Measurements from ENCODE around the gene ANKRD2.

Gene ANKRD2

GRCh38 chr10:97542169-97543024 lies 30.2 kb upstream of the ANKRD2 start:
- H3K27me3 ChIP-seq (ENCODE audit: insufficient read depth, low read length, poor library complexity), result no peaks in the 10 kb centered on the region
- no peak overlapping the region for H2BK15ac ChIP-seq (replicated peaks; ENCODE audit: low read depth)
- no CpG with 5 or more reads among the region's 9 CpGs for WGBS (ENCODE audit: extremely low coverage, insufficient coverage, low lambda C conversion rate)
- no peak overlapping the region for H3K9ac ChIP-seq (ENCODE audit: low read length)
- H4K5ac ChIP-seq (ENCODE audit: low read length), result no peak overlapping the region
- H3K18ac ChIP-seq (ENCODE audit: low read length), result peak overlapping the region; percentile 41
- no peaks in the 10 kb centered on the region for H3K36me3 ChIP-seq (ENCODE audit: control insufficient read depth, insufficient read depth, low read length)
- peak overlapping the region; percentile 87 for H3K23ac ChIP-seq (ENCODE audit: low read length)
- H3K79me2 ChIP-seq (ENCODE audit: control insufficient read depth, insufficient read depth, low read length), result no peaks in the 10 kb centered on the region
- peak overlapping the region; percentile 41 for H3K27ac ChIP-seq (ENCODE audit: low read depth, low read length)
- H4K8ac ChIP-seq (ENCODE audit: low read depth, low read length), result no peak overlapping the region
- no peak overlapping the region for H2AK5ac ChIP-seq (ENCODE audit: low read length)
- H3K4ac ChIP-seq (ENCODE audit: low read depth, low read length), result no peak overlapping the region
- no peak overlapping the region for H3K4me2 ChIP-seq (ENCODE audit: low read length)
- H3K79me1 ChIP-seq (ENCODE audit: low read length), result peaks cover 6% of the 10 kb centered on the region
- H2BK120ac ChIP-seq (ENCODE audit: low read depth, low read length), result no peak overlapping the region
- peak overlapping the region; percentile 19 for H2BK5ac ChIP-seq (ENCODE audit: low read length)
- peak; percentile 94 for DNase-seq
- peaks cover 7% of the 10 kb centered on the region for H3K4me1 ChIP-seq (ENCODE audit: control insufficient read depth, low read depth, low read length)
- no peak overlapping the region for H3K4me3 ChIP-seq (ENCODE audit: low read length)
- peak overlapping the region; percentile 54 for H3K56ac ChIP-seq (ENCODE audit: low read length)

DNA sequence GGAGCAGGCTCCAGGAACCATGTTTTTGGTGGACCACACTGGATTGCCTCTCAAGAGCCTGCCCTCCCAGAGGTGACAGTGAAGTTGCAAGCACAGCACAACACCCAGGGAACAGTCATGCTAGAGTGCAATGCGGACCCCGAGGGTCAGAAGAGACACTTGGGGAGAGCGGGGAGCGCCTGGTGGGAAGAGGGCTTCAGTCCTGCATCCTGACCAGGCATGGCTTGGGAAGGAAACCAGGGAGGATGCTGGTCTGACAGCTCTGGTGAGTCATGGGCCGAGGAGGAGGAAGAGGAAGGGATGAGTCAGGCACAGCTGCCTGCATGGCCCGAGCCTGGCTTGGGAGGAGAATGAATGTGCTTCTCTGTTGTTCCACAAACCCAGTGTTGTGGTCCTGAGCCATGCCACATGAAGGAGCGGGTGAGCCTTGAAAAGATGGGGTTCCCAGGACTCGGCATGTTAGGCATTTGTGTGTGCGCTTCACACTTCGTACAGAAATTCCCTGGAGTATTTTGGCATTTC lies 29.5 kb upstream of the ANKRD2 start:
- WGBS (ENCODE audit: extremely low coverage, insufficient coverage, low lambda C conversion rate), result no CpG with 5 or more reads among the region's 10 CpGs
- H3K4me1 ChIP-seq (ENCODE audit: control insufficient read depth, low read depth, low read length), result peaks cover 7% of the 10 kb centered on the region

DNA sequence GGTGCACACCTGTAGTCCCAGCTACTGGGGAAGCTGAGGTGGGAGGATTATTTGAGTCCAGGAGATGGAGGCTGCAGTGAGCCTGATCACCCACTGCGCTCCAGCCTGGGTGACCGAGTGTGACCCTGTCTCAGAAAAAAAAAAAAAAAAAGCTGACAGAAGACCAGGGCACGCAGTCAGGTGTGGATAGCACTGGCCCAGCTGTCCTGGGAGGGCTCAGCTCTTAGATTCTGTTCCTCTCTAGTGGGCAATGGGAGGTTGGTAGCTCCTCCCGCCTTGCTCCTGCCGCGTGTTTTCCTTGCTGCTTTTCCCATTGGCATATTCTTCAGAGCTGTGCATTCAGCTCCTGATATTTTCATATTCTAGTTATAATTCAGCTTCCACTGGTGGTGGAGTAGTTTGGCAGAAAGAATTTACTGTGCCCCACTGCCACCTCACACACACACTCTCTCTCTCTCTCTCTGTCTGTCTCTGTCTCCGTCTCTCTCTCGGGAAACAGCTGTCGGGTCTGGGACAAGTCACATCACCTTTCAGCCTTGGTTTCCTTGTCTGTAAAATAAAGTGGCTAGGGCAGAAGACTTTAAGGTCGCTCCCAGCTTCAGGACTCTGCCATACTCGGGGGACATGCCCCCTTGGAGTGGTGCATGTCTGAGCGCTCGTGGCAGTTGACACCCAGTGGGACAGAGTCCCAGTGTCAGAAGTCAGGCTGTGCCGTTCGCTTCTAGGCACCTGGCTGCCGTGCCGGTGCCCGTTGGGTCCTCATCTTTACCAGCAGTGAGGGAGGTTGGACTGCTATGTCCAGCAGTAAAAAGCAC lies 25.9 kb upstream of the ANKRD2 start:
- no CpG with 5 or more reads among the region's 18 CpGs for WGBS (ENCODE audit: extremely low coverage, insufficient coverage, low lambda C conversion rate)
- no peak overlapping the region for H3K4ac ChIP-seq (ENCODE audit: low read depth, low read length)
- H3K56ac ChIP-seq (ENCODE audit: low read length), result no peak overlapping the region
- H3K4me3 ChIP-seq (ENCODE audit: low read length), result no peak overlapping the region
- H3K4me1 ChIP-seq (ENCODE audit: control insufficient read depth, low read depth, low read length), result peaks cover 11% of the 10 kb centered on the region
- no peak overlapping the region for H2BK15ac ChIP-seq (replicated peaks; ENCODE audit: low read depth)
- no peaks in the 10 kb centered on the region for H3K27me3 ChIP-seq (ENCODE audit: insufficient read depth, low read length, poor library complexity)
- H4K5ac ChIP-seq (ENCODE audit: low read length), result no peak overlapping the region
- no peak overlapping the region for H2BK5ac ChIP-seq (ENCODE audit: low read length)
- H3K36me3 ChIP-seq (ENCODE audit: control insufficient read depth, insufficient read depth, low read length), result no peaks in the 10 kb centered on the region
- no peaks in the 10 kb centered on the region for H3K79me1 ChIP-seq (ENCODE audit: low read length)
- H2BK120ac ChIP-seq (ENCODE audit: low read depth, low read length), result no peak overlapping the region
- no peak overlapping the region for H3K9ac ChIP-seq (ENCODE audit: low read length)
- no peak overlapping the region for H2AK5ac ChIP-seq (ENCODE audit: low read length)
- H4K8ac ChIP-seq (ENCODE audit: low read depth, low read length), result no peak overlapping the region
- H3K27ac ChIP-seq (ENCODE audit: low read depth, low read length), result no peak overlapping the region
- H3K23ac ChIP-seq (ENCODE audit: low read length), result no peak overlapping the region
- no peak overlapping the region for H3K18ac ChIP-seq (ENCODE audit: low read length)
- H3K79me2 ChIP-seq (ENCODE audit: control insufficient read depth, insufficient read depth, low read length), result no peaks in the 10 kb centered on the region
- H3K4me2 ChIP-seq (ENCODE audit: low read length), result no peak overlapping the region
- DNase-seq, result no peak

More for the DNA sequence above, 29.5 kb upstream of the ANKRD2 start:
- H2AK5ac ChIP-seq (ENCODE audit: low read length), result no peak overlapping the region
- DNase-seq, result peak; percentile 86
- no peaks in the 10 kb centered on the region for H3K79me2 ChIP-seq (ENCODE audit: control insufficient read depth, insufficient read depth, low read length)
- H3K9ac ChIP-seq (ENCODE audit: low read length), result no peak overlapping the region
- H3K27ac ChIP-seq (ENCODE audit: low read depth, low read length), result peak overlapping the region; percentile 41
- H3K27me3 ChIP-seq (ENCODE audit: insufficient read depth, low read length, poor library complexity), result no peaks in the 10 kb centered on the region
- no peak overlapping the region for H3K4me3 ChIP-seq (ENCODE audit: low read length)
- H3K18ac ChIP-seq (ENCODE audit: low read length), result peak overlapping the region; percentile 13
- H2BK15ac ChIP-seq (replicated peaks; ENCODE audit: low read depth), result no peak overlapping the region
- H3K4me2 ChIP-seq (ENCODE audit: low read length), result no peak overlapping the region
- no peak overlapping the region for H4K8ac ChIP-seq (ENCODE audit: low read depth, low read length)
- H2BK120ac ChIP-seq (ENCODE audit: low read depth, low read length), result no peak overlapping the region
- no peak overlapping the region for H3K23ac ChIP-seq (ENCODE audit: low read length)
- peaks cover 5% of the 10 kb centered on the region for H3K79me1 ChIP-seq (ENCODE audit: low read length)
- H3K36me3 ChIP-seq (ENCODE audit: control insufficient read depth, insufficient read depth, low read length), result no peaks in the 10 kb centered on the region
- no peak overlapping the region for H3K4ac ChIP-seq (ENCODE audit: low read depth, low read length)
- H3K56ac ChIP-seq (ENCODE audit: low read length), result peak overlapping the region; percentile 51
- H2BK5ac ChIP-seq (ENCODE audit: low read length), result no peak overlapping the region
- no peak overlapping the region for H4K5ac ChIP-seq (ENCODE audit: low read length)

- H3K9ac ChIP-seq (ENCODE audit: low read length), result no peak overlapping the region
- no peak for DNase-seq
- no peaks in the 10 kb centered on the region for H3K36me3 ChIP-seq (ENCODE audit: control insufficient read depth, insufficient read depth, low read length)
- H3K4me3 ChIP-seq (ENCODE audit: low read length), result no peak overlapping the region
- H3K56ac ChIP-seq (ENCODE audit: low read length), result no peak overlapping the region
- no peak overlapping the region for H3K27ac ChIP-seq (ENCODE audit: low read depth, low read length)
- H3K27me3 ChIP-seq (ENCODE audit: insufficient read depth, low read length, poor library complexity), result no peaks in the 10 kb centered on the region
- H4K8ac ChIP-seq (ENCODE audit: low read depth, low read length), result no peak overlapping the region
- H2BK5ac ChIP-seq (ENCODE audit: low read length), result no peak overlapping the region
- H3K4me2 ChIP-seq (ENCODE audit: low read length), result no peak overlapping the region
- no peak overlapping the region for H4K5ac ChIP-seq (ENCODE audit: low read length)
- H3K4me1 ChIP-seq (ENCODE audit: control insufficient read depth, low read depth, low read length), result peaks cover 9% of the 10 kb centered on the region
- no peak overlapping the region for H2BK15ac ChIP-seq (replicated peaks; ENCODE audit: low read depth)
- H3K4ac ChIP-seq (ENCODE audit: low read depth, low read length), result no peak overlapping the region
- H3K18ac ChIP-seq (ENCODE audit: low read length), result no peak overlapping the region
- no peak overlapping the region for H2AK5ac ChIP-seq (ENCODE audit: low read length)
- no CpG with 5 or more reads among the region's 4 CpGs for WGBS (ENCODE audit: extremely low coverage, insufficient coverage, low lambda C conversion rate)
- H3K79me1 ChIP-seq (ENCODE audit: low read length), result no peaks in the 10 kb centered on the region
- H3K79me2 ChIP-seq (ENCODE audit: control insufficient read depth, insufficient read depth, low read length), result no peaks in the 10 kb centered on the region
- H3K23ac ChIP-seq (ENCODE audit: low read length), result no peak overlapping the region
- no peak overlapping the region for H2BK120ac ChIP-seq (ENCODE audit: low read depth, low read length)
Observed at GRCh38 chr10:97547271-97547600, 25.3 kb upstream of the ANKRD2 start.

GRCh38 chr10:97547962-97548361 lies 24.6 kb upstream of the ANKRD2 start:
- no peaks in the 10 kb centered on the region for H3K79me1 ChIP-seq (ENCODE audit: low read length)
- H3K9ac ChIP-seq (ENCODE audit: low read length), result no peak overlapping the region
- H3K4ac ChIP-seq (ENCODE audit: low read depth, low read length), result no peak overlapping the region
- no peak for DNase-seq
- H2BK5ac ChIP-seq (ENCODE audit: low read length), result no peak overlapping the region
- H3K56ac ChIP-seq (ENCODE audit: low read length), result no peak overlapping the region
- no peak overlapping the region for H3K4me2 ChIP-seq (ENCODE audit: low read length)
- no peak overlapping the region for H3K27ac ChIP-seq (ENCODE audit: low read depth, low read length)
- no peaks in the 10 kb centered on the region for H3K79me2 ChIP-seq (ENCODE audit: control insufficient read depth, insufficient read depth, low read length)
- no peak overlapping the region for H2BK120ac ChIP-seq (ENCODE audit: low read depth, low read length)
- H3K23ac ChIP-seq (ENCODE audit: low read length), result no peak overlapping the region
- WGBS (ENCODE audit: extremely low coverage, insufficient coverage, low lambda C conversion rate), result no CpG with 5 or more reads among the region's 4 CpGs
- no peak overlapping the region for H3K18ac ChIP-seq (ENCODE audit: low read length)
- no peaks in the 10 kb centered on the region for H3K27me3 ChIP-seq (ENCODE audit: insufficient read depth, low read length, poor library complexity)
- no peak overlapping the region for H2AK5ac ChIP-seq (ENCODE audit: low read length)
- no peaks in the 10 kb centered on the region for H3K36me3 ChIP-seq (ENCODE audit: control insufficient read depth, insufficient read depth, low read length)
- peaks cover 8% of the 10 kb centered on the region for H3K4me1 ChIP-seq (ENCODE audit: control insufficient read depth, low read depth, low read length)
- H3K4me3 ChIP-seq (ENCODE audit: low read length), result no peak overlapping the region
- no peak overlapping the region for H4K8ac ChIP-seq (ENCODE audit: low read depth, low read length)
- no peak overlapping the region for H4K5ac ChIP-seq (ENCODE audit: low read length)
- no peak overlapping the region for H2BK15ac ChIP-seq (replicated peaks; ENCODE audit: low read depth)

Data from mesendoderm (in vitro differentiated cells).